ENCODE measurements around the gene MAML2. TPM values are rescaled to one million over a fixed set of nuclear protein-coding genes. Genes with fewer than 3 reads are reported as not detected.
A peak's percentile ranks its signal among the peaks of the same experiment; 100 is the strongest.

MAML2 gene
- total and polyA plus RNA-seq, 2 of the 13 experiments (the other 11 are each of a cell fraction or from before 2014, with no cell fraction given), result 2.3 to 25.9 TPM

DNA sequence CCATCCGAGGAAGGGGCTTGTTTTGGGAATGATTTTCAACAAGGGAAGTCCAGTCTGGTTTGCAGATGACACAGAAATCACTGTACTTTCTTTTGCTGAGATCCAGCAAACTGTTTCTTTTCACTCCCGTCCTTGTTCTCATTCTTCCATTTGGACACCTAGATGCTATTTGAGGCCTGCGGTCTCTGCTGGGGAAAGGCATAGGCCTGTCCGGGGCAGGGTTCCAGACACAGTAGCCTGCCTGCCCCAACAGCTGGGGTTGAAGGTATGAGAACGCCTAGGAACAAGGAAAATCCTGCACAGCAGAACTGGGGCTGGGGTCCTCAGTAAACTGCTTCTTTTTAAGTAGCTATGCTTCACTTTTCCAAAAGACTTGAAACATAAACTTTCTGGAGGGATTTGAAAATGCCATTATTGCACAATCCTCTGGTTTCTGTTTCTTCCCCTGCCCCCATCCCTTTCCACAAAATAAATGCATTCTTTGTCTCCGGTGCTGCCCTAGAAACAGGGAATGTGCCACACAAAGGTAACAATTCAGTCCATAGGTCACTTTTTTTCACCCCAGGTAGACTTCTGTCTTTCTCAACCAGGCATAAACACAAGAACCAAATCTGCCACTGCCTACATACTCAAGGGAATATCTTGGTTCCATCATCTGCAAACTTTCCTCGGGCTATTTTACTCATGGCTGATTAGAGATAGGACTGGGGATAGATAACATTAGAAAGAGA lies 244.3 kb downstream of the MAML2 start (continued):
- TF ChIP-seq, protein P1, sequence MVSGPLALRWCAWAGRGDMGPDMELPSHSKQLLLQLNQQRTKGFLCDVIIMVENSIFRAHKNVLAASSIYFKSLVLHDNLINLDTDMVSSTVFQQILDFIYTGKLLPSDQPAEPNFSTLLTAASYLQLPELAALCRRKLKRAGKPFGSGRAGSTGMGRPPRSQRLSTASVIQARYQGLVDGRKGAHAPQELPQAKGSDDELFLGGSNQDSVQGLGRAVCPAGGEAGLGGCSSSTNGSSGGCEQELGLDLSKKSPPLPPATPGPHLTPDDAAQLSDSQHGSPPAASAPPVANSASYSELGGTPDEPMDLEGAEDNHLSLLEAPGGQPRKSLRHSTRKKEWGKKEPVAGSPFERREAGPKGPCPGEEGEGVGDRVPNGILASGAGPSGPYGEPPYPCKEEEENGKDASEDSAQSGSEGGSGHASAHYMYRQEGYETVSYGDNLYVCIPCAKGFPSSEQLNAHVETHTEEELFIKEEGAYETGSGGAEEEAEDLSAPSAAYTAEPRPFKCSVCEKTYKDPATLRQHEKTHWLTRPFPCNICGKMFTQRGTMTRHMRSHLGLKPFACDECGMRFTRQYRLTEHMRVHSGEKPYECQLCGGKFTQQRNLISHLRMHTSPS (CRISPR knock-in tag; IDR thresholded peaks at IDR 0.05; ENCODE audit: low read depth), result peak; percentile 61; the same call in 1 of the 2 replicates
- peak; percentile 70 for TF ChIP-seq ZMYM4 (CRISPR knock-in tag; IDR thresholded peaks at IDR 0.05)
- TF ChIP-seq GATA4 (IDR thresholded peaks at IDR 0.05; ENCODE audit: borderline replicate concordance, low read depth), result peak; percentile 45; the same call in 1 of the 2 replicates
- TF ChIP-seq, protein P2, sequence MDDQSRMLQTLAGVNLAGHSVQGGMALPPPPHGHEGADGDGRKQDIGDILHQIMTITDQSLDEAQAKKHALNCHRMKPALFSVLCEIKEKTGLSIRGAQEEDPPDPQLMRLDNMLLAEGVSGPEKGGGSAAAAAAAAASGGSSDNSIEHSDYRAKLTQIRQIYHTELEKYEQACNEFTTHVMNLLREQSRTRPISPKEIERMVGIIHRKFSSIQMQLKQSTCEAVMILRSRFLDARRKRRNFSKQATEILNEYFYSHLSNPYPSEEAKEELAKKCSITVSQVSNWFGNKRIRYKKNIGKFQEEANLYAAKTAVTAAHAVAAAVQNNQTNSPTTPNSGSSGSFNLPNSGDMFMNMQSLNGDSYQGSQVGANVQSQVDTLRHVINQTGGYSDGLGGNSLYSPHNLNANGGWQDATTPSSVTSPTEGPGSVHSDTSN (CRISPR knock-in tag; IDR thresholded peaks at IDR 0.05; ENCODE audit: borderline replicate concordance), result no peak
- 0 out of 2 replicates have a peak, but pooled peaks have one; percentile 17 for TF ChIP-seq ELF1 (CRISPR knock-in tag; IDR thresholded peaks at IDR 0.05)
- TF ChIP-seq BORCS8-MEF2B (CRISPR knock-in tag; IDR thresholded peaks at IDR 0.05), result no peak
- TF ChIP-seq TOPORS (CRISPR knock-in tag; IDR thresholded peaks at IDR 0.05), result 0 out of 2 replicates have a peak, but pooled peaks have one; percentile 59
- TF ChIP-seq SAFB2 (CRISPR knock-in tag; IDR thresholded peaks at IDR 0.05; ENCODE audit: borderline replicate concordance, low read depth), result 0 out of 2 replicates have a peak, but pooled peaks have one; percentile 27
- TF ChIP-seq, protein P3, sequence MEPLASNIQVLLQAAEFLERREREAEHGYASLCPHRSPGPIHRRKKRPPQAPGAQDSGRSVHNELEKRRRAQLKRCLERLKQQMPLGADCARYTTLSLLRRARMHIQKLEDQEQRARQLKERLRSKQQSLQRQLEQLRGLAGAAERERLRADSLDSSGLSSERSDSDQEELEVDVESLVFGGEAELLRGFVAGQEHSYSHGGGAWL (CRISPR knock-in tag; IDR thresholded peaks at IDR 0.05), result no peak; the same call in 1 of the 2 replicates
- no peak for TF ChIP-seq SOX6 (IDR thresholded peaks at IDR 0.05)
- peak; percentile 98 for TF ChIP-seq SOX6 (CRISPR knock-in tag; IDR thresholded peaks at IDR 0.05)
- no peak for TF ChIP-seq ONECUT2 (CRISPR knock-in tag; IDR thresholded peaks at IDR 0.05)
- peak; percentile 68; the same call in 1 of the 2 replicates for TF ChIP-seq ZNF772 (CRISPR knock-in tag; IDR thresholded peaks at IDR 0.05)
- TF ChIP-seq, protein P4, sequence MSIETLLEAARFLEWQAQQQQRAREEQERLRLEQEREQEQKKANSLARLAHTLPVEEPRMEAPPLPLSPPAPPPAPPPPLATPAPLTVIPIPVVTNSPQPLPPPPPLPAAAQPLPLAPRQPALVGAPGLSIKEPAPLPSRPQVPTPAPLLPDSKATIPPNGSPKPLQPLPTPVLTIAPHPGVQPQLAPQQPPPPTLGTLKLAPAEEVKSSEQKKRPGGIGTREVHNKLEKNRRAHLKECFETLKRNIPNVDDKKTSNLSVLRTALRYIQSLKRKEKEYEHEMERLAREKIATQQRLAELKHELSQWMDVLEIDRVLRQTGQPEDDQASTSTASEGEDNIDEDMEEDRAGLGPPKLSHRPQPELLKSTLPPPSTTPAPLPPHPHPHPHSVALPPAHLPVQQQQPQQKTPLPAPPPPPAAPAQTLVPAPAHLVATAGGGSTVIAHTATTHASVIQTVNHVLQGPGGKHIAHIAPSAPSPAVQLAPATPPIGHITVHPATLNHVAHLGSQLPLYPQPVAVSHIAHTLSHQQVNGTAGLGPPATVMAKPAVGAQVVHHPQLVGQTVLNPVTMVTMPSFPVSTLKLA (IDR thresholded peaks at IDR 0.05), result no peak
- TF ChIP-seq, protein P5, sequence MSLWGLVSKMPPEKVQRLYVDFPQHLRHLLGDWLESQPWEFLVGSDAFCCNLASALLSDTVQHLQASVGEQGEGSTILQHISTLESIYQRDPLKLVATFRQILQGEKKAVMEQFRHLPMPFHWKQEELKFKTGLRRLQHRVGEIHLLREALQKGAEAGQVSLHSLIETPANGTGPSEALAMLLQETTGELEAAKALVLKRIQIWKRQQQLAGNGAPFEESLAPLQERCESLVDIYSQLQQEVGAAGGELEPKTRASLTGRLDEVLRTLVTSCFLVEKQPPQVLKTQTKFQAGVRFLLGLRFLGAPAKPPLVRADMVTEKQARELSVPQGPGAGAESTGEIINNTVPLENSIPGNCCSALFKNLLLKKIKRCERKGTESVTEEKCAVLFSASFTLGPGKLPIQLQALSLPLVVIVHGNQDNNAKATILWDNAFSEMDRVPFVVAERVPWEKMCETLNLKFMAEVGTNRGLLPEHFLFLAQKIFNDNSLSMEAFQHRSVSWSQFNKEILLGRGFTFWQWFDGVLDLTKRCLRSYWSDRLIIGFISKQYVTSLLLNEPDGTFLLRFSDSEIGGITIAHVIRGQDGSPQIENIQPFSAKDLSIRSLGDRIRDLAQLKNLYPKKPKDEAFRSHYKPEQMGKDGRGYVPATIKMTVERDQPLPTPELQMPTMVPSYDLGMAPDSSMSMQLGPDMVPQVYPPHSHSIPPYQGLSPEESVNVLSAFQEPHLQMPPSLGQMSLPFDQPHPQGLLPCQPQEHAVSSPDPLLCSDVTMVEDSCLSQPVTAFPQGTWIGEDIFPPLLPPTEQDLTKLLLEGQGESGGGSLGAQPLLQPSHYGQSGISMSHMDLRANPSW (CRISPR knock-in tag; IDR thresholded peaks at IDR 0.05; ENCODE audit: borderline replicate concordance), result 0 out of 2 replicates have a peak, but pooled peaks have one; percentile 63
- TF ChIP-seq ZNF879 (CRISPR knock-in tag; IDR thresholded peaks at IDR 0.05), result 0 out of 2 replicates have a peak, but pooled peaks have one; percentile 35
- TF ChIP-seq SMC3 (IDR thresholded peaks at IDR 0.05; ENCODE audit: low read length), result peak; percentile 33; the same call in 1 of the 2 replicates
- TF ChIP-seq CREB1 (IDR thresholded peaks at IDR 0.05), result no peak
- peak; percentile 55 for TF ChIP-seq CREB1 (CRISPR knock-in tag; IDR thresholded peaks at IDR 0.05)
- TF ChIP-seq SOX5 (CRISPR knock-in tag; IDR thresholded peaks at IDR 0.05; ENCODE audit: borderline replicate concordance), result peak; percentile 97
- peak; percentile 63; the same call in 1 of the 2 replicates for TF ChIP-seq YEATS4 (CRISPR knock-in tag; IDR thresholded peaks at IDR 0.05; ENCODE audit: borderline replicate concordance)
- peak; percentile 85 for TF ChIP-seq POGZ (CRISPR knock-in tag; IDR thresholded peaks at IDR 0.05)
- TF ChIP-seq CHD4 (IDR thresholded peaks at IDR 0.05; ENCODE audit: borderline replicate concordance, low read length), result peak; percentile 52; the same call in 1 of the 2 replicates
